ENCODE data around the gene CPA4. TPM values are rescaled to one million over a fixed set of nuclear protein-coding genes. Genes with fewer than 3 reads are reported as not detected.

CPA4 gene
- total RNA-seq, 4 donors from 2014 or later = 44.4 to 107 (median 66.1) TPM

DNA sequence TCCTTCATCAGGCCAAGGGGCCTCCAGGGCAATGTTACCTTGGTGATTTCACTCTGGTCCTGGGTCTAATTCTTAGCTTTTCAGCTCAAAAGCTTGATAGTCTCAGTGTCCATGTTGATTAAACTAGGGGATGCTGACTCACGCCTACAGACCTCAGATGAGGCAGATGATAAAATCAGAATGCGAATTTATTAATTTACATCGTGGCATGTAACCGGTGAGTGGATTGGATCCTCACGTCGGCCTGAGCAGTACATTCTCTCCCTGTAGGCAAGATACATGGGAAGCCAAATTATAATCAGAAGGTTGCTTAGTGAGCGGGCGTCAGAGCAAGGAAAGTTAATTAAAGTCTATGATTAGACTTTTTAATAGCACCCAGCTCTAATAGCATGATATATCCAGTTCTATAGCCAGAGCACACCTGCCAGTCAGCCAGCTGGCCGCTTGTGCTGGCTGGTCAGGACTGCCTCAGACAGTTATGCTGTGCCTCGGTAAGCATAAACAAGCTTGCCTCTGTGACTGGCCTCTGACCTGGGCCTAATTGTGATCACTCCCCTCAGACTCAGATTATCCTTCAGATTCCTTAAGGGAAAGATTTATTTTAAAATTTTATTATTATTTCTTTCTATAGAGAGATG, 31.5 kb downstream of the CPA4 start:
- WGBS, 2 donors = 67 to 75% methylated on average over 10 of the region's 10 CpGs
- intact Hi-C loops (cut with DNase I; ENCODE audit: low total_unique reads) = no loop called here
- H3K4me3 ChIP-seq (ENCODE audit: low read depth, poor library complexity, severe bottlenecking) = no peak overlapping the region
- peak in 1 of 2 donors; percentile 36 for DNase-seq (ENCODE audit: low spot score in 2 of 2)
- TF ChIP-seq, protein P1, sequence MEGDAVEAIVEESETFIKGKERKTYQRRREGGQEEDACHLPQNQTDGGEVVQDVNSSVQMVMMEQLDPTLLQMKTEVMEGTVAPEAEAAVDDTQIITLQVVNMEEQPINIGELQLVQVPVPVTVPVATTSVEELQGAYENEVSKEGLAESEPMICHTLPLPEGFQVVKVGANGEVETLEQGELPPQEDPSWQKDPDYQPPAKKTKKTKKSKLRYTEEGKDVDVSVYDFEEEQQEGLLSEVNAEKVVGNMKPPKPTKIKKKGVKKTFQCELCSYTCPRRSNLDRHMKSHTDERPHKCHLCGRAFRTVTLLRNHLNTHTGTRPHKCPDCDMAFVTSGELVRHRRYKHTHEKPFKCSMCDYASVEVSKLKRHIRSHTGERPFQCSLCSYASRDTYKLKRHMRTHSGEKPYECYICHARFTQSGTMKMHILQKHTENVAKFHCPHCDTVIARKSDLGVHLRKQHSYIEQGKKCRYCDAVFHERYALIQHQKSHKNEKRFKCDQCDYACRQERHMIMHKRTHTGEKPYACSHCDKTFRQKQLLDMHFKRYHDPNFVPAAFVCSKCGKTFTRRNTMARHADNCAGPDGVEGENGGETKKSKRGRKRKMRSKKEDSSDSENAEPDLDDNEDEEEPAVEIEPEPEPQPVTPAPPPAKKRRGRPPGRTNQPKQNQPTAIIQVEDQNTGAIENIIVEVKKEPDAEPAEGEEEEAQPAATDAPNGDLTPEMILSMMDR (IDR thresholded peaks at IDR 0.05) = no peak

DNA sequence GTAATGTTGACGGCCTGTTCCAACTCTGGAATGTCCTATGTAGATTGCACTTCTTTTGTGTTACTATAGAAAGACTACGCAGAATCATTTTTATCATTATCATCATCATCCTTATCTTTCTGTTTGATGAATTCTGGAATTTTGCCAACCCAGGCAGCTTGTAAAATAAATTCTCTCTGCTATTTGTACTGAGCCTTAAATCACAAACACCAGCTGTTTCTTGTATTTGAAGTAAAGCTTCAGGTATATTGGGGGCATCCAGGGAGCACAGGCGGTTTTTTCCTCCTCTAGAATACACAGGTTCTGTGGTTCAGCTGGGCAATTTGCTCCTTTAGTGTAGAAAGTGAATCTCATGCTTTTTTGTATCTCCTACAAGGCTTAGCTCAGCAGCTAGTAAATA, 36.7 kb downstream of the CPA4 start:
- DNase-seq (ENCODE audit: low spot score in 2 of 2) = peak in 1 of 2 donors; percentile 6
- 63 to 68% methylated on average over 3 of the region's 3 CpGs for WGBS, 2 donors
- H3K4me3 ChIP-seq (ENCODE audit: low read depth, poor library complexity, severe bottlenecking) = no peak overlapping the region
- intact Hi-C loops (cut with DNase I; ENCODE audit: low total_unique reads) = no loop called here
- TF ChIP-seq, protein P1 (IDR thresholded peaks at IDR 0.05) = no peak
- TF ChIP-seq POLR2A (IDR thresholded peaks at IDR 0.05) = no peak

DNA sequence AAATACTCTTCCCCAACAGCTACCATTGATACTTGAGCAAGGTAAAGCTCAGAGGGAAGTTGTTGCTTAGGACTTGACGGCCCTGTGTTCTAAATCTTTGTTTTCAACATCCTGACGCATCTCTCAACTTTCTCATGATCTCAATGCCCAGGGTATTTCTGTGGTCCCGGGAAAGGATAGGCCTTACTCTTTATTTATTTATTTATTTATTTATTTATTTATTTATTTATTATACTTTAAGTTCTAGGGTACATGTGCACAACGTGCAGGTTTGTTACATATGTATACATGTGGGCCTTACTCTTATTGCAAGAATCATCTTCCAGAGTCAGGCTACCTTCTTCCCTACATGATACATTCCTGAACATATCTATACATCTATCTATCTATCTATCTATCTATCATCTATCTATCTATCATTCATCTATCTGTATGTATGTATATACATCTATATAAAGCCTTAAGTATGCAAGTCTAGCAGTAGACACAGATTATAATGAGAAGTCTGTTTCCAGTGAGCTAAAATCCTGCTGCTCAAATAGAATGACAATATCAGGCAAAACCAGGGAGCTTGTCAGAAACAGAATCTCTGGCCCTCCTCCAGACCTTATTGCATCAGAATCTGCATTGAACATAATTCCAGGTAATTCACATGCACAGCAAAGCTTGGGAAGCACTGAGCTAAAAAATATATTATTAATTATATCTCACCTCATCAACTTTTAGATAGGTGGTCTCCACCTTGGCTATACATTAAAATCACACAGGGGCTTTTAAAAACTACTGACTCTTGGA, 39.5 kb downstream of the CPA4 start:
- no peak overlapping the region for H3K4me3 ChIP-seq (ENCODE audit: low read depth, poor library complexity, severe bottlenecking)
- TF ChIP-seq POLR2A (IDR thresholded peaks at IDR 0.05) = no peak
- TF ChIP-seq, protein P1 (IDR thresholded peaks at IDR 0.05) = no peak
- peak in 1 of 2 donors; percentile 3 for DNase-seq (ENCODE audit: low spot score in 2 of 2)
- 92 to 93% methylated on average over 4 of the region's 4 CpGs for WGBS, 2 donors
- intact Hi-C loops (cut with DNase I; ENCODE audit: low total_unique reads) = no loop called here

DNA sequence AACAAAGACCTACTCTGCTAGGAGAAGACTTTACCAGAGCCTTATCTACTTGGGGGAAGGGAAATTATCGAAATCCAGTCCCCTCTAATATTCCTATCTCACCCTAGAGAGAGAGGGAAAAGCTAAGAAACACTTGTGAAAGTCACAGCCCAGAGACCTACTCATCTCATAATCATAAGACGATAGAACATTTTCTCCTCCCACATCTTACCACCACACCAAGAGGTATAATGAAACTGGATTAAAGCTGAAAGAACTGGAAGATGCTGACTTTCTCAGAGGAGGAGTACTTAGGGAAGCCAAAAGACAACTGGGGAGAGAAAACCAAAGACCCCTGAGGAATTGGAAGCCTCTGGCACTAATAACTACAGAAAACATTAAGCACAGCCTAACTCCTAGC, 40.9 kb downstream of the CPA4 start:
- H3K4me3 ChIP-seq (ENCODE audit: low read depth, poor library complexity, severe bottlenecking) = no peak overlapping the region
- no peak for DNase-seq (ENCODE audit: low spot score in 2 of 2)
- WGBS, 2 donors = 77 to 81% methylated on average over 2 of the region's 2 CpGs
- TF ChIP-seq, protein P1 (IDR thresholded peaks at IDR 0.05) = no peak
- no peak for TF ChIP-seq POLR2A (IDR thresholded peaks at IDR 0.05)
- intact Hi-C loops (cut with DNase I; ENCODE audit: low total_unique reads) = no loop called here

DNA sequence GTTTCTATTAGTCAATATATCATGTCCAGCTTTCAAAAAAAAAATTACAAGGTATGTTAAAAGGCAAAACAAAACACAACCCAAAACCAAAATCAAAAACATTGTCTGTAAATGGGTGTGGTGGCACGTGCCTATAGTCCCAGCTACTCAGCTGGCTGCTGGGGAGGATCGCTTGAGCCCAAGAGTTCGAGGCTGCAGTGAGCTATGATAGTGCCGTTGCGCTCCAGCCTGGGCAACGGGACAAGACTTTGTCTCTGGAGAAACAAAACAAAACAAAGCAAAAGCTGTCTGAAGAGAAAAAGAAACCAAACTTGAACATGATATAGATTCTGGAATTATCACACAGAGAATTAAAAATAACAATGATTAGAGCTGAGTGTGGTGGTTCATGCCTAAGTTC, 41.3 kb downstream of the CPA4 start:
- H3K4me3 ChIP-seq (ENCODE audit: low read depth, poor library complexity, severe bottlenecking) = no peak overlapping the region
- DNase-seq (ENCODE audit: low spot score in 2 of 2) = peak in 1 of 2 donors; percentile 10
- TF ChIP-seq, protein P1 (IDR thresholded peaks at IDR 0.05) = no peak
- TF ChIP-seq POLR2A (IDR thresholded peaks at IDR 0.05) = no peak
- intact Hi-C loops (cut with DNase I; ENCODE audit: low total_unique reads) = no loop called here
- WGBS, 2 donors = 28 to 36% methylated on average over 6 of the region's 6 CpGs

Measured in lower leg skin (tissue), 4 donors.